Ectodermal cell (in vitro differentiated cells): ENCODE measurements around the gene ABHD4.

Experiments
- H3K27ac ChIP-seq: 2 replicates; pipeline ENCODE4 v1.7.0; 2013; ENCODE audit warnings: mild to moderate bottlenecking, low read depth, low read length; ENCODE audit not compliant: insufficient read depth, poor library complexity, severe bottlenecking
- H3K27me3 ChIP-seq: 2 replicates; pipeline ENCODE4 v1.7.0; 2013; ENCODE audit warnings: mild to moderate bottlenecking, low read length; ENCODE audit not compliant: insufficient read depth, control insufficient read depth, poor library complexity, severe bottlenecking
- H3K36me3 ChIP-seq: one replicate; pipeline ENCODE4 v1.7.0; 2013; ENCODE audit warnings: low read length; ENCODE audit not compliant: control insufficient read depth, insufficient read depth
- H3K4me1 ChIP-seq: one replicate; pipeline ENCODE4 v1.7.0; 2013; ENCODE audit warnings: low read length; ENCODE audit not compliant: control insufficient read depth, insufficient read depth
- H3K4me3 ChIP-seq: 2 replicates; pipeline ENCODE4 v1.7.0; 2013; ENCODE audit warnings: low read depth, low read length, control low read depth; ENCODE audit not compliant: insufficient read depth
- H3K9me3 ChIP-seq: 2 replicates; pipeline ENCODE4 v1.7.0; 2013; ENCODE audit warnings: mild to moderate bottlenecking, low read length, moderate library complexity; ENCODE audit not compliant: control insufficient read depth
- WGBS, 2 experiments: methylation state at CpG; one replicate each; pipeline ENCODE4 v1.1.7; 2013; ENCODE audit warnings: missing lambda C conversion rate in 2 of 2; 5-methylcytosine and 5-hydroxymethylcytosine counted together

The ABHD4 gene

DNA sequence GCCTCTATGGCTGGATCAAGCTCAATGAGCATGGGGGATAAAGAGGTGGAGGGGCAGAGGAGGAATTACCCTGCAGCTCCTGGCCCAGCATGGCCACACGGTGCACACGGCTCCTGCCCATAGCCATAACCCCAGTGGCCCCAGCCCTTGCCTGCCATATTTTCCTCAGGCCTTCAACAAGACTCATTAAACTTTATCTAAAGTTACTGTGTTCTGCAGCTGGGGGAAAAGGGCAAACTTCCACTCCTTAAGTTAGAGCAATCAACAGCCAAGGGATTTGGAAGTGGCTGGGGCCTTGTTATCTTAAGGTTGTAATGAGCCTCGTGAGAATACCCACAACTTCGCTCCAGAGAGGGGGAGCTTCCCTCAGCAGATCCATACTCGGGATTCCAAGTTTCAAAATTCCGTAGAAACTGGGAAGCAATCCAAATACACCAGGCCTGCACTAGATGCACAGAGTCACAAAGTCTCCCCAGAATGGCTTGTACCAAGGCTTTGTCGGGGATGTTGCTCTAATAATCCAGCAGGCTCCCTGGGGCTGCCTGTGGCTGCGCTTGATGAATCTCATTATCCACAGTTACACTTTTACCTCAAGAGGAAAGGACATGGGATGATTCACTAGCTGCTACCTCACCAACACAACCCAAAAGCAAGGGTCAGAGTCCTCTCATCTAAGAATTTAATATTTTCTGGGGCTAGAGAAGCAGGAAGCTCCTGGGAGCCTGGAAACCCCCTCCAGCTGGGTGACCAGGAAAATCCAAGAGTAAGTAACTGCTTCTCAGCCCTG lies 59.0 kb downstream of the ABHD4 start:
- H3K4me3 ChIP-seq = no peak overlapping the region

DNA sequence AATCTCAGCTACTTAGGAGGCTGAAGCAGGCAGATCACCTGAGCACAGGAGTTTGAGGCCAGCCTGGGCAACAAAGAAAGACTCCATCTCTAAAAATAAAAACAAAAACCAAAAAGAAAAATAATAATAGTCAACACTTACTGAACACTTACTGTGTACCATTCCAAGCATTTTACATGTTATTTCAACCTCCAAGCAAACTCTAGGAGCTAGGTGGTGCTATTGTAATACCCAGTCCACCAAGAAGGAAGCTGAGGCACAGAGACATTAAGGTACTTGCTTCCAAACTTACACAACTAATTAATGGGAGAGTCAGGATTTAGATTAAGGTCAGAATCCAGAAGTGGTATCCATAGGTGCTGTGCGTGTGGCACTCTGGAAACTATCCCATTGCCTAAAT lies 59.8 kb downstream of the ABHD4 start:
- Histone ChIP-seq H3K27me3 (no peaks in the 10 kb centered on the region), H3K4me1 (peaks cover 5% of the 10 kb centered on the region), H3K4me3 (no peak overlapping the region), H3K9me3 (no peaks in the 10 kb centered on the region), H3K36me3 (no peaks in the 10 kb centered on the region), H3K27ac (no peak overlapping the region)
- 84 to 88% methylated on average over 1 of the region's 1 CpG for WGBS, 2 experiments

More for the DNA sequence above, 59.0 kb downstream of the ABHD4 start:
- Histone ChIP-seq H3K4me1 (peaks cover 5% of the 10 kb centered on the region), H3K27ac (no peak overlapping the region), H3K27me3 (no peaks in the 10 kb centered on the region), H3K36me3 (no peaks in the 10 kb centered on the region), H3K9me3 (no peaks in the 10 kb centered on the region)
- 85 to 89% methylated on average over 8 of the region's 8 CpGs for WGBS, 2 experiments

DNA sequence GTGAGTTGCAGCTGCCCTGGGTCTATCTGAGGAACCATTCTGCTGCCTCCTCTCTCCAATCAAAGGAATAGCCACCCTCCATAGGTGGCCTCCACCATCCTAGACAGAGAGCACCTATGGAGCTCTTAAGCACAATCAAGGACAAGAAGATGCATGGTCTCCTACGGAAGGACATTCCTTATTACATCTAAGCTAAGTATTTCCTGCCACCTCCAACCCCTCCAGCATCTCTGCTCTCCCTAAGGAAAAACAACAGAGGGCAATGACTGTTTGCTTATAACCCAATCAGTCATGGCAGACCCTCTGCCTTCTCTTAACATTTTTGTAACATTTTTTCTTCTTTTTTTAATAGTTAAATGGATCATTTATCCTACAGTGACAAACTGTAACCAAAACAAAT lies 60.8 kb downstream of the ABHD4 start:
- peaks cover 5% of the 10 kb centered on the region for H3K4me1 ChIP-seq
- no peak overlapping the region for H3K27ac ChIP-seq
- whole genome bisulfite sequencing, 2 experiments = 82 to 88% methylated on average over 1 of the region's 1 CpG
- H3K9me3 ChIP-seq = no peaks in the 10 kb centered on the region
- no peaks in the 10 kb centered on the region for H3K36me3 ChIP-seq
- no peaks in the 10 kb centered on the region for H3K27me3 ChIP-seq
- H3K4me3 ChIP-seq = no peak overlapping the region

DNA sequence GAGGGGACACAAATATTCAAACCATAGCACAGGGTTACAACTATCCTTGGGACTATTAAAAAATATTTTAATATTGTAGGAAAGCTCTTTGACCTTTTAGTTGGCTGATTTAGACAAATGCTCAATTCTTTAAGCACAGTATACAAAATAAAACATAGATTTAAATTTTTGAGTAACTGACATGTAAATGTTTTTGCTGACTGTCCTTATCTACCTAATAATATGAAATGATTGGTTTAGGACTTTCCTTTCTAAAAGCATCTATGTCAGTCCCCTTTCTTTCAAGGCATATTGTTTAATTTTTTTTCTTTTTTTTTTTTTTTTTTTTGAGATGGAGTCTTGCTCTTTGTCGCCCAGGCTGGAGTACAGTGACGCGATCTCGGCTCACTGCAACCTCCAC lies 62.6 kb downstream of the ABHD4 start:
- WGBS, 2 experiments = 88 to 98% methylated on average over 4 of the region's 4 CpGs
- Histone ChIP-seq H3K36me3 (no peaks in the 10 kb centered on the region), H3K4me1 (peaks cover 5% of the 10 kb centered on the region), H3K27ac (no peak overlapping the region), H3K27me3 (no peaks in the 10 kb centered on the region), H3K9me3 (no peaks in the 10 kb centered on the region), H3K4me3 (no peak overlapping the region)
